B cell (primary cell): Measurements from ENCODE around the gene EFCAB13. TPM values are rescaled to one million over a fixed set of nuclear protein-coding genes. Genes with fewer than 3 reads are reported as not detected.
"Not testable (repeated sequence)": the region's sequence is repeated elsewhere in the genome, so short reads cannot be mapped to it uniquely, and the experiment has no call there.

Experiments
- ATAC-seq: fragments of 200-7000 bp; cut with Tn5 transposase; one replicate; pipeline ENCODE4 v1.10.0; 2021; ENCODE audit warnings: low read depth, mild to moderate bottlenecking, moderate number of reproducible peaks, moderate library complexity
- CTCF ChIA-PET: fragments of 350-600 bp; sonication (Branson Sonifier 250); formaldehyde crosslinking; loops from one replicate; lab custom pipeline; 2021; ENCODE audit warnings: antibody characterized with exemption, inconsistent platforms; lab: Charles Lee
- POLR2A ChIA-PET: fragments of 350-600 bp; sonication (Branson Sonifier 250); formaldehyde crosslinking; loops from one replicate; lab custom pipeline; 2021; ENCODE audit warnings: antibody characterized with exemption; lab: Charles Lee
- DNase-seq: peaks from one replicate; pipeline ENCODE4 v3.0.0; 2013
- H2AFZ ChIP-seq: 2 replicates; pipeline ENCODE4 v1.6.1; 2012; ENCODE audit warnings: mild to moderate bottlenecking, low read depth, low read length; ENCODE audit not compliant: insufficient read depth, poor library complexity, severe bottlenecking
- H3K27ac ChIP-seq, 2 donors: 1 replicate in 1 of 2; 2 replicates in 1 of 2; pipeline ENCODE4 v1.5.1; 2012 to 2013; ENCODE audit warnings: low read length in 2 of 2, mild to moderate bottlenecking in 2 of 2, moderate library complexity in 1 of 2
- H3K27me3 ChIP-seq, 4 experiments: fragments of 200-600 bp in 1 of 4; sonication (generic) in 1 of 4; replicated peaks in 1 of 4; 1 replicate in 2 of 4; 2 replicates in 2 of 4; pipeline versions ENCODE4 v1.6.1 to v1.7.0; 2013 to 2016; ENCODE audit warnings: low read length in 3 of 4, mild to moderate bottlenecking in 2 of 4, mixed read lengths in 1 of 4, moderate library complexity in 1 of 4; ENCODE audit not compliant: insufficient read depth in 4 of 4, control insufficient read depth in 3 of 4; ENCODE audit errors: control extremely low read depth in 1 of 4
- H3K36me3 ChIP-seq, 2 experiments: replicated peaks in 1 of 2; 1 replicate in 1 of 2; 2 replicates in 1 of 2; pipeline versions ENCODE4 v1.6.1 to v1.7.1; 2013; ENCODE audit warnings: low read length in 1 of 2; ENCODE audit not compliant: insufficient read depth in 2 of 2, control insufficient read depth in 1 of 2; ENCODE audit errors: control extremely low read depth in 1 of 2, extremely low read depth in 1 of 2
- H3K4me1 ChIP-seq, 2 donors: fragments of 200-600 bp in 1 of 2; sonication (generic) in 1 of 2; 1 replicate in 1 of 2; 2 replicates in 1 of 2; pipeline versions ENCODE4 v1.5.1 to v1.6.1; 2013 to 2017; ENCODE audit warnings: low read length in 2 of 2; ENCODE audit not compliant: control insufficient read depth in 2 of 2, insufficient read depth in 2 of 2
- H3K4me2 ChIP-seq: replicated peaks from 2 replicates; pipeline ENCODE3; 2012; ENCODE audit warnings: mild to moderate bottlenecking, low read depth, low read length; ENCODE audit not compliant: poor library complexity, severe bottlenecking
- H3K4me3 ChIP-seq, 5 experiments: fragments of 200-600 bp in 1 of 5; sonication (generic) in 1 of 5; 1 replicate in 3 of 5; 2 replicates in 2 of 5; pipeline versions ENCODE4 v1.5.1 to v1.7.0; 2011 to 2016; ENCODE audit warnings: low read length in 4 of 5, mild to moderate bottlenecking in 4 of 5, low read depth in 2 of 5, control low read depth in 1 of 5, moderate library complexity in 1 of 5; ENCODE audit not compliant: insufficient read depth in 1 of 5; ENCODE audit errors: control extremely low read depth in 1 of 5, extremely low read depth in 1 of 5
- H3K79me2 ChIP-seq: fragments of 200-600 bp; sonication (generic); one replicate; pipeline ENCODE4 v1.6.0; 2016; ENCODE audit warnings: low read length; ENCODE audit not compliant: control insufficient read depth, insufficient read depth
- H3K9ac ChIP-seq: fragments of 200-600 bp; sonication (generic); 2 replicates; pipeline ENCODE4 v1.6.1; 2017; ENCODE audit warnings: mild to moderate bottlenecking, low read length, moderate library complexity
- H3K9me3 ChIP-seq, 3 donors: one replicate each; pipeline versions ENCODE4 v1.6.1 to v1.7.1; 2013; ENCODE audit warnings: low read length in 2 of 3; ENCODE audit not compliant: control insufficient read depth in 2 of 3, insufficient read depth in 1 of 3; ENCODE audit errors: control extremely low read depth in 1 of 3
- H4K20me1 ChIP-seq: 2 replicates; pipeline ENCODE4 v1.6.0; 2012; ENCODE audit warnings: mild to moderate bottlenecking, low read length; ENCODE audit not compliant: insufficient read depth, control insufficient read depth, poor library complexity, severe bottlenecking
- H3K27ac Mint-ChIP-seq: one replicate; pipeline ENCODE4 v1.8.0; 2021; ENCODE audit warnings: mixed read lengths
- H3K27me3 Mint-ChIP-seq: one replicate; pipeline ENCODE4 v1.8.0; 2021; ENCODE audit warnings: mixed read lengths
- H3K4me1 Mint-ChIP-seq: one replicate; pipeline ENCODE4 v1.8.0; 2021; ENCODE audit warnings: mixed read lengths
- H3K4me3 Mint-ChIP-seq: one replicate; pipeline ENCODE4 v1.8.0; 2021; ENCODE audit warnings: mixed read lengths
- H3K9me3 Mint-ChIP-seq: one replicate; pipeline ENCODE4 v1.8.0; 2022; ENCODE audit warnings: mixed read lengths; ENCODE audit not compliant: insufficient read depth
- CTCF ChIP-seq: fragments of 200-600 bp; IDR thresholded peaks from one replicate; pipeline ENCODE4 v1.8.0; 2022; ENCODE audit warnings: antibody characterized with exemption, mild to moderate bottlenecking
- EZH2 ChIP-seq: IDR thresholded peaks from 2 replicates; pipeline ENCODE4 v1.6.1; 2012; ENCODE audit warnings: borderline replicate concordance, low read depth, mild to moderate bottlenecking, moderate library complexity, low read length; ENCODE audit not compliant: insufficient read depth, poor library complexity, severe bottlenecking
- WGBS: methylation state at CpG from one replicate; pipeline ENCODE4 v1.1.5; 2013; ENCODE audit warnings: missing lambda C conversion rate; ENCODE audit not compliant: insufficient coverage; 5-methylcytosine and 5-hydroxymethylcytosine counted together
- intact Hi-C: fragments of 100-400 bp; cut with micrococcal nuclease; formaldehyde crosslinking; loops from one replicate; pipeline ENCODE4 v1.10.0; 2022
- polyA plus RNA-seq: library from polyadenylated mRNA; depleted of rRNA; stranded (reverse); fragments of >200 nt; gene quantifications from 2 replicates; pipeline ENCODE4 v1.2.3, GENCODE V29; 2012
- total RNA-seq, 2 donors: library from RNA; stranded (reverse); fragments of 120-200 nt in 1 of 2; gene quantifications; 1 replicate in 1 of 2; 2 replicates in 1 of 2; pipeline versions ENCODE4 v1.2.3 to v1.2.4, GENCODE V29; 2013 to 2022

Gene EFCAB13
- total and polyA plus RNA-seq, 2 donors (not counting 1 experiment from before 2014, with no cell fraction given) = 5.4 to 86.5 TPM

- DNase-seq (no peak), ATAC-seq (no peak)
- CTCF ChIA-PET = no interaction called here
- H3K36me3 ChIP-seq = no peaks in the 10 kb centered on the region
- H3K79me2 ChIP-seq = no peaks in the 10 kb centered on the region
- Mint-ChIP-seq H3K27me3 (peaks cover 6% of the 10 kb centered on the region), H3K4me1 (peaks cover 7% of the 10 kb centered on the region), H3K4me3 (no peak overlapping the region), H3K27ac (no peak overlapping the region), H3K9me3 (peaks cover 4% of the 10 kb centered on the region)
- no CpG with 5 or more reads among the region's 2 CpGs for WGBS
- peaks cover 0 to 9% of the 10 kb centered on the region in 2 donors for H3K4me1 ChIP-seq
- H3K27ac ChIP-seq = no peak overlapping the region
- no peak overlapping the region for H3K4me2 ChIP-seq
- H2AFZ ChIP-seq = no peak overlapping the region
- intact Hi-C loops = no loop called here
- H3K4me3 ChIP-seq = no peak overlapping the region
- POLR2A ChIA-PET = no interaction called here
- no peak overlapping the region for H3K9ac ChIP-seq
- TF ChIP-seq CTCF = no peak
- TF ChIP-seq EZH2 = no peak
- no peaks in the 10 kb centered on the region for H4K20me1 ChIP-seq
- H3K9me3 ChIP-seq = no peaks in the 10 kb centered on the region
- H3K27me3 ChIP-seq = peaks cover 0 to 4% (median 0%) of the 10 kb centered on the region in 4 experiments
These were observed 104.2 kb downstream of the EFCAB13 start for GRCh38 chr17:47427985-47428384.

DNA sequence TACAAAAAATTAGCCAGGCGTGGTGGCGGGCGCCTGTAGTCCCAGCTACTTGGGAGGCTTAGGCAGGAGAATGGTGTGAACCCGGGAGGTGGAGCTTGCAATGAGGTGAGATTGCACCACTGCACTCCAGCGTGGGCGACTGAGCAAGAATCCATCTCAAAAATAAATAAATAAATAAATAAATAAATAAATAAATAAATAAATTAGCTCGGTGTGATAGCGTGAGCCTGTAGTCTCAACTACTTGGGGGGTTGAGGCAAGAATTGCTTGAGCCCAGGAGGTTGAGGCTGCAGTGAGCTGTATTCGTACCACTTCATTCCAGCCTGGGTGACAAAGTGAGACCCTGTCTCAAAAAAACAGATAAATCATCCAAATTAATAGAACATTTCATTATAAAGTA is 108.5 kb downstream of the EFCAB13 start:
- H3K4me2 ChIP-seq, H3K4me3 Mint-ChIP-seq, H3K36me3 ChIP-seq, H3K27ac ChIP-seq, H3K9me3 Mint-ChIP-seq, ATAC-seq, H4K20me1 ChIP-seq, H3K27me3 Mint-ChIP-seq, DNase-seq, POLR2A ChIA-PET, H3K4me3 ChIP-seq, H2AFZ ChIP-seq, H3K27me3 ChIP-seq, intact Hi-C loops, H3K4me1 ChIP-seq, CTCF ChIA-PET, H3K9ac ChIP-seq, H3K9me3 ChIP-seq, H3K79me2 ChIP-seq, H3K27ac Mint-ChIP-seq: not testable (repeated sequence)
- WGBS = no CpG with 5 or more reads among the region's 9 CpGs
- peaks cover 10% of the 10 kb centered on the region for H3K4me1 Mint-ChIP-seq
